Vagina (tissue), 2 donors: ENCODE measurements around the gene WDR73. TPM values are rescaled to one million over a fixed set of nuclear protein-coding genes. Genes with fewer than 3 reads are reported as not detected.

Experiments used
- DNase-seq, 2 donors: peaks; one replicate each; pipeline ENCODE4 v3.0.0-alpha.2; 2017; ENCODE audit errors: extremely low spot score in 2 of 2
- H3K27ac ChIP-seq: fragments of 200-600 bp; sonication (generic); one replicate; pipeline ENCODE4 v1.5.1; 2019
- H3K27me3 ChIP-seq: fragments of 200-600 bp; sonication (generic); one replicate; pipeline ENCODE4 v1.5.1; 2019
- H3K36me3 ChIP-seq, 2 donors: fragments of 200-600 bp; sonication (generic); one replicate each; pipeline ENCODE4 v1.5.1; 2017 to 2019
- H3K4me1 ChIP-seq: fragments of 200-600 bp; sonication (generic); one replicate; pipeline ENCODE4 v1.5.1; 2019
- H3K4me3 ChIP-seq, 2 donors: fragments of 200-600 bp; sonication (generic); 1 replicate in 1 of 2; 2 replicates in 1 of 2; pipeline ENCODE4 v1.5.1; 2016 to 2019
- H3K9me3 ChIP-seq: fragments of 200-600 bp; sonication (generic); one replicate; pipeline ENCODE4 v1.5.1; 2019
- CTCF ChIP-seq, 3 experiments: fragments of 450-650 bp in 2 of 3; fragments of 200-600 bp in 1 of 3; sonication (generic) in 1 of 3; IDR thresholded peaks; one replicate each; pipeline ENCODE4 v1.5.1; 2017 to 2019; ENCODE audit warnings: antibody characterized with exemption in 3 of 3, mild to moderate bottlenecking in 2 of 3, moderate library complexity in 2 of 3
- POLR2A ChIP-seq, 2 donors: fragments of 450-650 bp; IDR thresholded peaks; one replicate each; pipeline ENCODE4 v1.6.1; 2017; ENCODE audit warnings: antibody characterized with exemption in 2 of 2, mild to moderate bottlenecking in 2 of 2, moderate library complexity in 2 of 2
- POLR2AphosphoS5 ChIP-seq, 2 donors: sonication (generic); formaldehyde crosslinking; IDR thresholded peaks; one replicate each; pipeline ENCODE4 v1.9.0; 2017; ENCODE audit warnings: antibody characterized with exemption in 2 of 2, mild to moderate bottlenecking in 2 of 2, low read depth in 1 of 2; ENCODE audit not compliant: insufficient read depth in 1 of 2
- intact Hi-C: fragments of 100-400 bp; cut with DNase I; formaldehyde crosslinking; loops from one replicate; pipeline ENCODE4 v1.15.1; 2023
- total RNA-seq: library from RNA; depleted of rRNA; stranded (reverse); fragments of >200 nt; gene quantifications from one replicate; pipeline ENCODE4 v1.2.3, GENCODE V29; 2016

Gene WDR73
- total RNA-seq, 1 donor from 2014 or later, result 24.1 TPM

GRCh38 chr15:84654689-84655453 is 788 bp upstream of the WDR73 start:
- no peaks in the 10 kb centered on the region for H3K9me3 ChIP-seq
- H3K27ac ChIP-seq, result peak overlapping the region; percentile 86
- no peaks in the 10 kb centered on the region for H3K27me3 ChIP-seq
- peaks cover 0 to 7% of the 10 kb centered on the region in 2 donors for H3K36me3 ChIP-seq
- intact Hi-C loops, result loop anchor here (5.0 to 10.0 kb wide), 3 partner anchors 62 to 270 kb away; partner anchors contain the start of genes SEC11A and ZNF592
- H3K4me1 ChIP-seq, result peaks cover 43% of the 10 kb centered on the region
- TF ChIP-seq POLR2A (IDR thresholded peaks at IDR 0.05) (no peak), CTCF (IDR thresholded peaks at IDR 0.05) (peak in 2 of 3 experiments; percentile 24 to 48)
- H3K4me3 ChIP-seq, result peak overlapping the region; percentile 79 to 83
- DNase-seq, result no peak

- DNase-seq, result no peak
- Histone ChIP-seq H3K27me3 (no peaks in the 10 kb centered on the region), H3K9me3 (no peaks in the 10 kb centered on the region), H3K27ac (peak overlapping the region; percentile 86), H3K4me3 (peak overlapping the region; percentile 79 to 83), H3K4me1 (peaks cover 43% of the 10 kb centered on the region), H3K36me3 (peaks cover 0 to 20% of the 10 kb centered on the region in 2 donors)
- TF ChIP-seq POLR2A (IDR thresholded peaks at IDR 0.05), result no peak
- no peak for TF ChIP-seq CTCF (IDR thresholded peaks at IDR 0.05)
- no peak for TF ChIP-seq POLR2AphosphoS5 (IDR thresholded peaks at IDR 0.05; ENCODE audit: insufficient read depth in 1 of 2, low read depth in 1 of 2)
- intact Hi-C loops, result loop anchor here (10.0 kb wide), 2 partner anchors 91 to 271 kb away; partner anchors contain the start of gene ZNF592
Observed at GRCh38 chr15:84653584-84653909, 536 bp downstream of the WDR73 start.

- Histone ChIP-seq H3K4me3 (no peak overlapping the region), H3K9me3 (no peaks in the 10 kb centered on the region), H3K27ac (no peak overlapping the region), H3K4me1 (peaks cover 25% of the 10 kb centered on the region), H3K27me3 (no peaks in the 10 kb centered on the region), H3K36me3 (peaks cover 0 to 57% of the 10 kb centered on the region in 2 donors)
- intact Hi-C loops, result loop anchor here (10.0 kb wide), 2 partner anchors 95 to 275 kb away; partner anchors contain the start of gene ZNF592
- no peak for DNase-seq
- TF ChIP-seq POLR2AphosphoS5 (IDR thresholded peaks at IDR 0.05; ENCODE audit: insufficient read depth in 1 of 2, low read depth in 1 of 2) (no peak), POLR2A (IDR thresholded peaks at IDR 0.05) (no peak), CTCF (IDR thresholded peaks at IDR 0.05) (no peak)
Observed at GRCh38 chr15:84649706-84650105, 4.4 kb downstream of the WDR73 start.

GRCh38 chr15:84648539-84648938 is 5.5 kb downstream of the WDR73 start:
- DNase-seq, result no peak
- no peak for TF ChIP-seq POLR2A (IDR thresholded peaks at IDR 0.05)
- no peak for TF ChIP-seq CTCF (IDR thresholded peaks at IDR 0.05)
- TF ChIP-seq POLR2AphosphoS5 (IDR thresholded peaks at IDR 0.05; ENCODE audit: insufficient read depth in 1 of 2, low read depth in 1 of 2), result no peak
- intact Hi-C loops, result no loop called here
- no peak overlapping the region for H3K4me3 ChIP-seq
- H3K36me3 ChIP-seq, result peaks cover 0 to 68% of the 10 kb centered on the region in 2 donors
- no peak overlapping the region for H3K27ac ChIP-seq
- no peaks in the 10 kb centered on the region for H3K9me3 ChIP-seq
- H3K4me1 ChIP-seq, result peaks cover 22% of the 10 kb centered on the region
- no peaks in the 10 kb centered on the region for H3K27me3 ChIP-seq

GRCh38 chr15:84647726-84648125 is 6.4 kb downstream of the WDR73 start:
- no peak for DNase-seq
- Histone ChIP-seq H3K4me1 (peaks cover 14% of the 10 kb centered on the region), H3K4me3 (no peak overlapping the region), H3K9me3 (no peaks in the 10 kb centered on the region), H3K27ac (no peak overlapping the region), H3K27me3 (no peaks in the 10 kb centered on the region), H3K36me3 (peaks cover 0 to 76% of the 10 kb centered on the region in 2 donors)
- intact Hi-C loops, result no loop called here
- TF ChIP-seq POLR2A (IDR thresholded peaks at IDR 0.05) (no peak), POLR2AphosphoS5 (IDR thresholded peaks at IDR 0.05; ENCODE audit: insufficient read depth in 1 of 2, low read depth in 1 of 2) (no peak), CTCF (IDR thresholded peaks at IDR 0.05) (no peak)
